K562 (cell line): Measurements from ENCODE around the gene CDKN2C. TPM values are rescaled to one million over a fixed set of nuclear protein-coding genes. Genes with fewer than 3 reads are reported as not detected.

ENCODE experiments used
- ARNT ChIP-seq, 2 experiments: fragments of 450-650 bp; IDR thresholded peaks; 2 replicates each; pipeline ENCODE4 v1.6.1; 2016; ENCODE audit warnings: mild to moderate bottlenecking in 1 of 2
- CCAR2 ChIP-seq: fragments of 200-400 bp; formaldehyde crosslinking; IDR thresholded peaks from 2 replicates; pipeline ENCODE4 v1.6.1; 2017; ENCODE audit warnings: mild to moderate bottlenecking, low read depth, low read length
- FOXK1 ChIP-seq: sonication (generic); formaldehyde crosslinking; IDR thresholded peaks from 2 replicates; pipeline ENCODE4 v1.8.0; 2022; ENCODE audit warnings: missing genetic modification reagents, mild to moderate bottlenecking, borderline replicate concordance
- HDAC1 ChIP-seq, 2 experiments: fragments of 450-650 bp; IDR thresholded peaks; 2 replicates each; pipeline ENCODE4 v1.6.1; 2016 to 2017; ENCODE audit warnings: inconsistent platforms in 1 of 2, mild to moderate bottlenecking in 1 of 2, moderate library complexity in 1 of 2
- KLF16 ChIP-seq: IDR thresholded peaks from 2 replicates; pipeline ENCODE4 v1.6.1; 2016; ENCODE audit warnings: antibody characterized with exemption
- POLR2A ChIP-seq: fragments of 450-650 bp; conservative IDR thresholded peaks from 2 replicates; pipeline ENCODE4 v1.6.1; 2016
- RBM15 ChIP-seq: fragments of 200-400 bp; formaldehyde crosslinking; IDR thresholded peaks from 2 replicates; pipeline ENCODE4 v1.6.1; 2018; ENCODE audit warnings: mild to moderate bottlenecking, low read length, moderate library complexity; ENCODE audit not compliant: insufficient read depth
- RBM34 ChIP-seq: fragments of 200-400 bp; formaldehyde crosslinking; IDR thresholded peaks from 2 replicates; pipeline ENCODE4 v1.6.1; 2018; ENCODE audit warnings: low read length, borderline replicate concordance; ENCODE audit not compliant: insufficient read depth
- SRSF3 ChIP-seq: fragments of 200-400 bp; formaldehyde crosslinking; IDR thresholded peaks from 2 replicates; pipeline ENCODE4 v1.6.1; 2016; ENCODE audit warnings: mild to moderate bottlenecking, low read length, moderate library complexity; ENCODE audit not compliant: insufficient read depth
- TARDBP ChIP-seq: fragments of 450-650 bp; IDR thresholded peaks from 2 replicates; pipeline ENCODE4 v1.6.1; 2016
- XRCC3 ChIP-seq: fragments of 450-650 bp; IDR thresholded peaks from 2 replicates; pipeline ENCODE4 v1.6.1; 2017; ENCODE audit warnings: mild to moderate bottlenecking, moderate library complexity
- ZNF175 ChIP-seq: fragments of 200-800 bp; sonication (Bioruptor generic); IDR thresholded peaks from 2 replicates; pipeline ENCODE4 v1.6.1; 2016; ENCODE audit warnings: low read depth, mild to moderate bottlenecking, missing genetic modification characterization, missing compliant biosample characterization
- ZNF431 ChIP-seq: sonication (generic); formaldehyde crosslinking; IDR thresholded peaks from 2 replicates; pipeline ENCODE4 v1.8.0; 2022; ENCODE audit warnings: mild to moderate bottlenecking, missing genetic modification reagents
- ZSCAN32 ChIP-seq: fragments of 450-650 bp; formaldehyde crosslinking; IDR thresholded peaks from 2 replicates; pipeline ENCODE4 v1.4.0; 2020; ENCODE audit warnings: mild to moderate bottlenecking, moderate library complexity
- polyA plus RNA-seq, 8 experiments: library from polyadenylated mRNA; depleted of rRNA in 4 of 8; stranded (reverse) in 5 of 8; unstranded in 3 of 8; fragments of >200 nt; fragmentation: Nextera tagmentation in 2 of 8; fragmentation: Illumina TruSeq in 1 of 8; extraction: Ambion mirVana in 2 of 8; extraction: Trizol in 1 of 8; gene quantifications; 2 replicates each; pipeline versions ENCODE4 v1.2.1 to v1.2.3, GENCODE V29; 2011 to 2014; ENCODE audit warnings: inconsistent platforms in 1 of 8, missing spikeins in 1 of 8
- total RNA-seq, 7 experiments: library from RNA; depleted of rRNA in 6 of 7; stranded (reverse); fragments of >200 nt in 6 of 7; fragmentation: Illumina TruSeq in 2 of 7; extraction: Trizol in 2 of 7; gene quantifications; 2 replicates each; pipeline versions ENCODE4 v1.2.1 to v1.2.3, GENCODE V29; 2011 to 2021; ENCODE audit warnings: low replicate concordance in 1 of 7
- TF ChIP-seq, protein P1 (sequence below): fragments of 450-650 bp; IDR thresholded peaks from 2 replicates; pipeline ENCODE4 v1.6.1; 2016; ENCODE audit warnings: mild to moderate bottlenecking, moderate library complexity
- TF ChIP-seq, protein P2 (sequence below): sonication (generic); formaldehyde crosslinking; IDR thresholded peaks from 2 replicates; pipeline ENCODE4 v1.8.0; 2022; ENCODE audit warnings: missing genetic modification reagents, mild to moderate bottlenecking, borderline replicate concordance

CDKN2C gene
- total and polyA plus RNA-seq, 9 of the 15 experiments (the other 6 are each of a cell fraction or from before 2014, with no cell fraction given): 11.9 to 74.3 (median 45.9) TPM

DNA sequence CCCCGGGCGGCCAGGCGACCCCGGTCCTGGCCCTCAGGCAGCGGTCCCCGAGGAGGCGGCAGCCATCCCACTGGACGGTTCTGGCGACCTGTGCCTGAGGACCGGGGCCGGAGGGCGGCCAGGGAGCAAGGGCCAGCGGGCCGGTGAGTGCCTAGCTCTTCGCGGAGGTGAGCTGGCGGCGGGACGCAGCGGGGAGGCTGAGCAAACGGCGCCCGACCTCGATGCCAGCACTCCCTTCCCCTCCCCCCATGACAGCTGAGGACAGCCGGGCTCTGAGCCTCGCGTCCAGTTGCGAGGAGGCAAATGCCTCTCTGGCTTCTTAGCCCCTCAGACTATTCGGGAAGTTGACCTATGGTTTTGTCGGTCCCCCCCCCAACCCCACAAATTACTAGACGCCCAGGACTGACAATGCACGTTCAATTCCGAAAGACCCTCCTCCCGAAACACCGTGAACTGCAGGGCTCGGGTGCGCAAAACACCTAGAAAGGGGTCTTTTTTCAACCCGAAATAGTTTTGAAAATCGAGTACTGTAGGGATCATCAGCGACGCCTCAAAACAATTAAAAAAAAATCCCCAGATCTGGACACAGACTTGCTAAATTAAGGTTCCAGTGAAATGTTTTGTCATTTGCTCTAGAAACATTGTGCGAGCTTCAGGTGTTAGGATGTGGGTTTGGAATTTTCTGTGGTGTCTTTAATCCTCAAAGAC is 8.3 kb downstream of the CDKN2C start (continued):
- TF ChIP-seq, protein P1, sequence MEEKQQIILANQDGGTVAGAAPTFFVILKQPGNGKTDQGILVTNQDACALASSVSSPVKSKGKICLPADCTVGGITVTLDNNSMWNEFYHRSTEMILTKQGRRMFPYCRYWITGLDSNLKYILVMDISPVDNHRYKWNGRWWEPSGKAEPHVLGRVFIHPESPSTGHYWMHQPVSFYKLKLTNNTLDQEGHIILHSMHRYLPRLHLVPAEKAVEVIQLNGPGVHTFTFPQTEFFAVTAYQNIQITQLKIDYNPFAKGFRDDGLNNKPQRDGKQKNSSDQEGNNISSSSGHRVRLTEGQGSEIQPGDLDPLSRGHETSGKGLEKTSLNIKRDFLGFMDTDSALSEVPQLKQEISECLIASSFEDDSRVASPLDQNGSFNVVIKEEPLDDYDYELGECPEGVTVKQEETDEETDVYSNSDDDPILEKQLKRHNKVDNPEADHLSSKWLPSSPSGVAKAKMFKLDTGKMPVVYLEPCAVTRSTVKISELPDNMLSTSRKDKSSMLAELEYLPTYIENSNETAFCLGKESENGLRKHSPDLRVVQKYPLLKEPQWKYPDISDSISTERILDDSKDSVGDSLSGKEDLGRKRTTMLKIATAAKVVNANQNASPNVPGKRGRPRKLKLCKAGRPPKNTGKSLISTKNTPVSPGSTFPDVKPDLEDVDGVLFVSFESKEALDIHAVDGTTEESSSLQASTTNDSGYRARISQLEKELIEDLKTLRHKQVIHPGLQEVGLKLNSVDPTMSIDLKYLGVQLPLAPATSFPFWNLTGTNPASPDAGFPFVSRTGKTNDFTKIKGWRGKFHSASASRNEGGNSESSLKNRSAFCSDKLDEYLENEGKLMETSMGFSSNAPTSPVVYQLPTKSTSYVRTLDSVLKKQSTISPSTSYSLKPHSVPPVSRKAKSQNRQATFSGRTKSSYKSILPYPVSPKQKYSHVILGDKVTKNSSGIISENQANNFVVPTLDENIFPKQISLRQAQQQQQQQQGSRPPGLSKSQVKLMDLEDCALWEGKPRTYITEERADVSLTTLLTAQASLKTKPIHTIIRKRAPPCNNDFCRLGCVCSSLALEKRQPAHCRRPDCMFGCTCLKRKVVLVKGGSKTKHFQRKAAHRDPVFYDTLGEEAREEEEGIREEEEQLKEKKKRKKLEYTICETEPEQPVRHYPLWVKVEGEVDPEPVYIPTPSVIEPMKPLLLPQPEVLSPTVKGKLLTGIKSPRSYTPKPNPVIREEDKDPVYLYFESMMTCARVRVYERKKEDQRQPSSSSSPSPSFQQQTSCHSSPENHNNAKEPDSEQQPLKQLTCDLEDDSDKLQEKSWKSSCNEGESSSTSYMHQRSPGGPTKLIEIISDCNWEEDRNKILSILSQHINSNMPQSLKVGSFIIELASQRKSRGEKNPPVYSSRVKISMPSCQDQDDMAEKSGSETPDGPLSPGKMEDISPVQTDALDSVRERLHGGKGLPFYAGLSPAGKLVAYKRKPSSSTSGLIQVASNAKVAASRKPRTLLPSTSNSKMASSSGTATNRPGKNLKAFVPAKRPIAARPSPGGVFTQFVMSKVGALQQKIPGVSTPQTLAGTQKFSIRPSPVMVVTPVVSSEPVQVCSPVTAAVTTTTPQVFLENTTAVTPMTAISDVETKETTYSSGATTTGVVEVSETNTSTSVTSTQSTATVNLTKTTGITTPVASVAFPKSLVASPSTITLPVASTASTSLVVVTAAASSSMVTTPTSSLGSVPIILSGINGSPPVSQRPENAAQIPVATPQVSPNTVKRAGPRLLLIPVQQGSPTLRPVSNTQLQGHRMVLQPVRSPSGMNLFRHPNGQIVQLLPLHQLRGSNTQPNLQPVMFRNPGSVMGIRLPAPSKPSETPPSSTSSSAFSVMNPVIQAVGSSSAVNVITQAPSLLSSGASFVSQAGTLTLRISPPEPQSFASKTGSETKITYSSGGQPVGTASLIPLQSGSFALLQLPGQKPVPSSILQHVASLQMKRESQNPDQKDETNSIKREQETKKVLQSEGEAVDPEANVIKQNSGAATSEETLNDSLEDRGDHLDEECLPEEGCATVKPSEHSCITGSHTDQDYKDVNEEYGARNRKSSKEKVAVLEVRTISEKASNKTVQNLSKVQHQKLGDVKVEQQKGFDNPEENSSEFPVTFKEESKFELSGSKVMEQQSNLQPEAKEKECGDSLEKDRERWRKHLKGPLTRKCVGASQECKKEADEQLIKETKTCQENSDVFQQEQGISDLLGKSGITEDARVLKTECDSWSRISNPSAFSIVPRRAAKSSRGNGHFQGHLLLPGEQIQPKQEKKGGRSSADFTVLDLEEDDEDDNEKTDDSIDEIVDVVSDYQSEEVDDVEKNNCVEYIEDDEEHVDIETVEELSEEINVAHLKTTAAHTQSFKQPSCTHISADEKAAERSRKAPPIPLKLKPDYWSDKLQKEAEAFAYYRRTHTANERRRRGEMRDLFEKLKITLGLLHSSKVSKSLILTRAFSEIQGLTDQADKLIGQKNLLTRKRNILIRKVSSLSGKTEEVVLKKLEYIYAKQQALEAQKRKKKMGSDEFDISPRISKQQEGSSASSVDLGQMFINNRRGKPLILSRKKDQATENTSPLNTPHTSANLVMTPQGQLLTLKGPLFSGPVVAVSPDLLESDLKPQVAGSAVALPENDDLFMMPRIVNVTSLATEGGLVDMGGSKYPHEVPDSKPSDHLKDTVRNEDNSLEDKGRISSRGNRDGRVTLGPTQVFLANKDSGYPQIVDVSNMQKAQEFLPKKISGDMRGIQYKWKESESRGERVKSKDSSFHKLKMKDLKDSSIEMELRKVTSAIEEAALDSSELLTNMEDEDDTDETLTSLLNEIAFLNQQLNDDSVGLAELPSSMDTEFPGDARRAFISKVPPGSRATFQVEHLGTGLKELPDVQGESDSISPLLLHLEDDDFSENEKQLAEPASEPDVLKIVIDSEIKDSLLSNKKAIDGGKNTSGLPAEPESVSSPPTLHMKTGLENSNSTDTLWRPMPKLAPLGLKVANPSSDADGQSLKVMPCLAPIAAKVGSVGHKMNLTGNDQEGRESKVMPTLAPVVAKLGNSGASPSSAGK: 0 out of 2 replicates have a peak, but pooled peaks have one; percentile 47
- TF ChIP-seq RBM34 (no peak), ZNF175 (CRISPR knock-in tag) (no peak), CCAR2 (no peak), RBM15 (no peak), POLR2A (peak; percentile 78), ARNT (IDR thresholded peaks at IDR 0.05) (peak in 1 of 2 experiments; percentile 10; a peak in 1 of 4 replicates), FOXK1 (CRISPR knock-in tag) (no peak), SRSF3 (no peak), ZSCAN32 (no peak), TARDBP (no peak), KLF16 (no peak), ZNF431 (CRISPR knock-in tag) (no peak; the same call in 1 of the 2 replicates), XRCC3 (no peak), HDAC1 (IDR thresholded peaks at IDR 0.05) (peak in 1 of 2 experiments; percentile 26; a peak in 2 of 4 replicates)
- TF ChIP-seq, protein P2, sequence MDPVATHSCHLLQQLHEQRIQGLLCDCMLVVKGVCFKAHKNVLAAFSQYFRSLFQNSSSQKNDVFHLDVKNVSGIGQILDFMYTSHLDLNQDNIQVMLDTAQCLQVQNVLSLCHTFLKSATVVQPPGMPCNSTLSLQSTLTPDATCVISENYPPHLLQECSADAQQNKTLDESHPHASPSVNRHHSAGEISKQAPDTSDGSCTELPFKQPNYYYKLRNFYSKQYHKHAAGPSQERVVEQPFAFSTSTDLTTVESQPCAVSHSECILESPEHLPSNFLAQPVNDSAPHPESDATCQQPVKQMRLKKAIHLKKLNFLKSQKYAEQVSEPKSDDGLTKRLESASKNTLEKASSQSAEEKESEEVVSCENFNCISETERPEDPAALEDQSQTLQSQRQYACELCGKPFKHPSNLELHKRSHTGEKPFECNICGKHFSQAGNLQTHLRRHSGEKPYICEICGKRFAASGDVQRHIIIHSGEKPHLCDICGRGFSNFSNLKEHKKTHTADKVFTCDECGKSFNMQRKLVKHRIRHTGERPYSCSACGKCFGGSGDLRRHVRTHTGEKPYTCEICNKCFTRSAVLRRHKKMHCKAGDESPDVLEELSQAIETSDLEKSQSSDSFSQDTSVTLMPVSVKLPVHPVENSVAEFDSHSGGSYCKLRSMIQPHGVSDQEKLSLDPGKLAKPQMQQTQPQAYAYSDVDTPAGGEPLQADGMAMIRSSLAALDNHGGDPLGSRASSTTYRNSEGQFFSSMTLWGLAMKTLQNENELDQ: no peak
